ENCODE results near the gene ZNF195. TPM values are rescaled to one million over a fixed set of nuclear protein-coding genes. Genes with fewer than 3 reads are reported as not detected.
A peak's percentile ranks its signal among the peaks of the same experiment; 100 is the strongest.

The ZNF195 gene
- total RNA-seq, 1 experiment from 2014 or later: 42.5 TPM

GRCh38 chr11:3359092-3359824 is 19.7 kb downstream of the ZNF195 start:
- ChIA-PET POLR2A (no interaction called here), CTCF (no interaction called here)
- Mint-ChIP-seq H3K4me3 (ENCODE audit: unreplicated experiment) (no peak overlapping the region), H3K4me1 (ENCODE audit: insufficient read depth, unreplicated experiment) (no peaks in the 10 kb centered on the region), H3K36me3 (ENCODE audit: insufficient read depth, unreplicated experiment) (peaks cover 78% of the 10 kb centered on the region), H3K27me3 (ENCODE audit: insufficient read depth, unreplicated experiment) (no peaks in the 10 kb centered on the region), H3K9me3 (ENCODE audit: unreplicated experiment) (peaks cover 38% of the 10 kb centered on the region), H3K27ac (ENCODE audit: low read depth, unreplicated experiment) (no peak overlapping the region)
- TSS peak; percentile 7 for BruUV-seq (replicated peaks)
- DNase-seq (ENCODE audit: unreplicated experiment): peak; percentile 2
- TF ChIP-seq, protein P1, sequence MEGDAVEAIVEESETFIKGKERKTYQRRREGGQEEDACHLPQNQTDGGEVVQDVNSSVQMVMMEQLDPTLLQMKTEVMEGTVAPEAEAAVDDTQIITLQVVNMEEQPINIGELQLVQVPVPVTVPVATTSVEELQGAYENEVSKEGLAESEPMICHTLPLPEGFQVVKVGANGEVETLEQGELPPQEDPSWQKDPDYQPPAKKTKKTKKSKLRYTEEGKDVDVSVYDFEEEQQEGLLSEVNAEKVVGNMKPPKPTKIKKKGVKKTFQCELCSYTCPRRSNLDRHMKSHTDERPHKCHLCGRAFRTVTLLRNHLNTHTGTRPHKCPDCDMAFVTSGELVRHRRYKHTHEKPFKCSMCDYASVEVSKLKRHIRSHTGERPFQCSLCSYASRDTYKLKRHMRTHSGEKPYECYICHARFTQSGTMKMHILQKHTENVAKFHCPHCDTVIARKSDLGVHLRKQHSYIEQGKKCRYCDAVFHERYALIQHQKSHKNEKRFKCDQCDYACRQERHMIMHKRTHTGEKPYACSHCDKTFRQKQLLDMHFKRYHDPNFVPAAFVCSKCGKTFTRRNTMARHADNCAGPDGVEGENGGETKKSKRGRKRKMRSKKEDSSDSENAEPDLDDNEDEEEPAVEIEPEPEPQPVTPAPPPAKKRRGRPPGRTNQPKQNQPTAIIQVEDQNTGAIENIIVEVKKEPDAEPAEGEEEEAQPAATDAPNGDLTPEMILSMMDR (IDR thresholded peaks at IDR 0.05; ENCODE audit: unreplicated experiment): no peak
- intact Hi-C loops (cut with micrococcal nuclease): no loop called here

DNA sequence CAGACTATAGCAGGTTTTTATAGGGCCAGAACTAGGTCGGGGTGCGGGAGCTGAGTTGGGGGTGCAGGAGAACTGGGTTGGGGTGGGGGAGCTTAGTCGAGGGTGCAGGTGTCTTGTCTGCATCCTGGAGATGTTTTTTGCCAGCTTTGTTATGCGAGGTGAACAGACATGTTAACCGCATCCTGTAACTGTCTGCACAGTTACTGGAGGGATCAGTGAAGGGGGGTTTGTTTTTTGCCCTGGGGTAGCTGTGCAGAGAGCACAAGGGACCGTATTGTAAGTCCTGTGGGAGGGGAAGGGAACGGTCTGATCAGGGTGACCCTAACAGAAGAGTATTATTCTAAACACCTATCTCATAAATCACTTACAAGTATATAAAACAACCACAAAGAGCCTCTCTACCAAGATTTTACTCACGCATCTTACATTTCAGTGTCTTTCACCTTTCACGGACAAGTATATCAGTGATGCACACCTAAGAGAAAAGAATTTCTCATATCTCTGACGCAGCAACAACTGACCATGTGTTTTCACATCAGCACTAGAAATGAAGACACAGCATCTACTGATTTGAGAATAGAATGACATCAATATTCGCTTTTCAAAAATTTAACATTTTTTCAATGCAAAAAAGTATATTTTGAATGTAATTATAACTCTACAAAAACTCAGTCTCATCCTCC is 20.8 kb downstream of the ZNF195 start:
- CTCF ChIA-PET: no interaction called here
- BruUV-seq (replicated peaks): no TSS peak

DNA sequence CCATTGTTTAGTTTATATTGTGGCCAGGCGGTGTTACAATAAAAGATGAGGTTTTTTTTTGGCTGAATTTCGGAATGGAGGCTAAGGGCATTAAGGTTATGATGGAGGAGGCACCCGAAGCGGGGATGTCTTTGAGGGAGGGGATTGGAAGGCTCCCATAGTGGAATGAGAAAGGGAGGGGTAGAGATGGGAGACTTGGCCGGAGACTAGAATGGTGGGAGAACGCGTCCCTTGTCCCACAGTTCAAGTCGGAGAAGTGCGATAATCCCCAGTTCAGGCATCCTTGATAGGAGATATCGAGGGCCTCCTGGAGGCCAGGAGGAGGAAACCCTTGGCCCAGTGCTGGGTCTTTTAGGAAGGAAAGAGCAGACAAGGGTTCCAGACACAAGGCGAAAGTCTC is 21.6 kb downstream of the ZNF195 start:
- ChIA-PET POLR2A (interaction anchor here (1.0 kb wide), 1 partner anchor 12 kb away, joined by 3 read pairs; no protein-coding TSS in a partner anchor), CTCF (no interaction called here)
- Mint-ChIP-seq H3K27me3 (ENCODE audit: insufficient read depth, unreplicated experiment) (no peaks in the 10 kb centered on the region), H3K9me3 (ENCODE audit: unreplicated experiment) (peaks cover 25% of the 10 kb centered on the region), H3K36me3 (ENCODE audit: insufficient read depth, unreplicated experiment) (peaks cover 58% of the 10 kb centered on the region), H3K4me1 (ENCODE audit: insufficient read depth, unreplicated experiment) (no peaks in the 10 kb centered on the region), H3K27ac (ENCODE audit: low read depth, unreplicated experiment) (no peak overlapping the region), H3K4me3 (ENCODE audit: unreplicated experiment) (no peak overlapping the region)
- TF ChIP-seq, protein P1 (IDR thresholded peaks at IDR 0.05; ENCODE audit: unreplicated experiment): no peak
- no peak for DNase-seq (ENCODE audit: unreplicated experiment)
- intact Hi-C loops (cut with micrococcal nuclease): no loop called here
- BruUV-seq (replicated peaks): no TSS peak

More for the DNA sequence above, 20.8 kb downstream of the ZNF195 start:
- H3K9me3 Mint-ChIP-seq (ENCODE audit: unreplicated experiment): peaks cover 33% of the 10 kb centered on the region
- no peaks in the 10 kb centered on the region for H3K4me1 Mint-ChIP-seq (ENCODE audit: insufficient read depth, unreplicated experiment)
- H3K27ac Mint-ChIP-seq (ENCODE audit: low read depth, unreplicated experiment): no peak overlapping the region
- H3K27me3 Mint-ChIP-seq (ENCODE audit: insufficient read depth, unreplicated experiment): no peaks in the 10 kb centered on the region
- no peak overlapping the region for H3K4me3 Mint-ChIP-seq (ENCODE audit: unreplicated experiment)
- TF ChIP-seq, protein P1 (IDR thresholded peaks at IDR 0.05; ENCODE audit: unreplicated experiment): no peak
- POLR2A ChIA-PET: interaction anchor here (1.0 kb wide), 1 partner anchor 12 kb away, joined by 3 read pairs; no protein-coding TSS in a partner anchor
- no peak for DNase-seq (ENCODE audit: unreplicated experiment)
- H3K36me3 Mint-ChIP-seq (ENCODE audit: insufficient read depth, unreplicated experiment): peaks cover 66% of the 10 kb centered on the region
- intact Hi-C loops (cut with micrococcal nuclease): no loop called here

- Mint-ChIP-seq H3K4me1 (ENCODE audit: insufficient read depth, unreplicated experiment) (no peaks in the 10 kb centered on the region), H3K36me3 (ENCODE audit: insufficient read depth, unreplicated experiment) (peaks cover 54% of the 10 kb centered on the region), H3K27ac (ENCODE audit: low read depth, unreplicated experiment) (no peak overlapping the region), H3K4me3 (ENCODE audit: unreplicated experiment) (no peak overlapping the region), H3K9me3 (ENCODE audit: unreplicated experiment) (peaks cover 22% of the 10 kb centered on the region), H3K27me3 (ENCODE audit: insufficient read depth, unreplicated experiment) (no peaks in the 10 kb centered on the region)
- BruUV-seq (replicated peaks): no TSS peak
- no peak for DNase-seq (ENCODE audit: unreplicated experiment)
- intact Hi-C loops (cut with micrococcal nuclease): no loop called here
- CTCF ChIA-PET: no interaction called here
- POLR2A ChIA-PET: interaction anchor here (1.1 to 1.6 kb wide), 2 partner anchors 17 to 18 kb away, joined by 3 to 5 read pairs; no protein-coding TSS in a partner anchor
- TF ChIP-seq, protein P1 (IDR thresholded peaks at IDR 0.05; ENCODE audit: unreplicated experiment): no peak
Measured at GRCh38 chr11:3356858-3357257, 22.1 kb downstream of the ZNF195 start.

Data from MCF 10A (cell line).